GM15510 (cell line): Measurements from ENCODE around the gene ERC1.

Source experiments
- POLR2A ChIP-seq: IDR thresholded peaks from 3 replicates; pipeline ENCODE4 v1.6.1; 2011; ENCODE audit warnings: borderline replicate concordance; ENCODE audit not compliant: insufficient read length; ENCODE audit errors: extremely low read depth

Gene ERC1

DNA sequence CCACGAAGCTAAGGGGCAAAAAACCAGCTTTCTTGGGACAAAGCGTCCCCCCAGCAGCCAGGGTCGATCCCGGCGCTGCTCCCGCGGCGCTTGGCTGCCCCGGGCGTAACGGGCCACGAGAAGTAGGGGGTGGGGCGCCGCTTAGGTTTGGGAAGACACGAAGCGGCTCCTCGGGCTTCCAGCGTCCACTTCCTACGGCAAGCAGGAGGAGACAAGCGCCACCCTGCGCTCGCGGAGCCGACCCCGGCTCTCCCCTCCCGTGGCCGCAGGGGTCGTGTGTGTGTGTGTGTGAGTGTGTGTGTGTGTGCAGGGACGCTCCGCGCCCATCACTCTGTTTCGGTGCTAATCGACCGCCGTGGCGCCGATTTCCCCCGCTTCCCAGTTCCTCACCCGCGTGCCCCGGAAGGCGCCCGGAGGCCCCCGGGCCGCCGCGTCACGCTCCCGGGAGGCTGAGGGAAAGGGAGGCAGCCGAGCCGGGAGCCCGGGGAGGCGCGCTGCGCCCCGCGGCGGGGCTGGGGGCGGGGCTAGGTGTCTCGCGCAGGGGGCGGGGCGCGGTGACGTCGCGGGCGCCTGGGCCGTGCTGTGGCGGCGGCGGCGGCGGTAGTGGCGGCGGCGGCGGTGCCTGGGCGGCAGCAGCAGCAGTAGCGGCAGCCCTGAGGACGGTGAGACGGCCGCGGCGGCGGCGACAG lies at the start of gene ERC1:
ERC1 (plus strand) TSS at position 563 of the 689 bp plus-strand sequence. CDS start 36,681 bp downstream, outside the sequence.
- TF ChIP-seq POLR2A = peak; percentile 52

DNA sequence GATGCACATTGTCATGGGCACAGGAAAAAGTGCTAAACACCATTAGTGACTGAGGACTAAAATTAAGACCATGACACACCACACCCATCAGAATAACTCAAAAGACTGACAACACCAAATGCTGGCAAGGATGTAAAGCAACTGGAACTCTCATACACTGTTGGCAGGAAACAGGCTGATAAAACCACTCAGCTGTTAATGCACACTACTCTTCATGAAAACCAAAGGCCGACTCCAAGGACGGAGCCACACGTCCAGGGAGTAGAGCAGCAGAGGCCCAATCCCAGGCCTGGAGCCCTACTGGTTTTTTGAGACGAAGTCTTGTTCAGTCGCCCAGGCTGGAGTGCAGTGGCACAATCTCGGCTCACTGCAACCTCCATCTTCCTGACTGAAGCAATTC lies 48.0 kb upstream of the ERC1 start:
- TF ChIP-seq POLR2A = no peak

DNA sequence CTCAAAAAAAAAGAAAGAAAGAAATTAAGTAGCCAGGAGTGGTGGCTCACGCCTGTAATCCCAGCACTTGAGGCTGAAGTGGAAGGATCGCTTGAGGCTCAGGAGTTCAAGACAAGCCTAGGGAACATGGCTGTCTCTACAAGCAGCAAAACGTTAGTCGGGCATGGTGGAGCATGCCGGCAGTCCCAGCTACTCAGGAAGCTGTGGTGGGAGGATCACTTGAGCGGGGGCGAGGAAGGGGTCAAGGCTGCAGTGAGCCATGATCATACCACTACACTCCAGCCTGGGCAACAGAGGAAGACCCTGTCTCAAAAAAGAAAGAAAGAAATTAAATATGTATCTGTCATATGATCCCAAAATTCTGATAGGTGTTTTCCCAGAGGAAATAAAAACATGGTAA lies 46.8 kb upstream of the ERC1 start:
- no peak for TF ChIP-seq POLR2A

DNA sequence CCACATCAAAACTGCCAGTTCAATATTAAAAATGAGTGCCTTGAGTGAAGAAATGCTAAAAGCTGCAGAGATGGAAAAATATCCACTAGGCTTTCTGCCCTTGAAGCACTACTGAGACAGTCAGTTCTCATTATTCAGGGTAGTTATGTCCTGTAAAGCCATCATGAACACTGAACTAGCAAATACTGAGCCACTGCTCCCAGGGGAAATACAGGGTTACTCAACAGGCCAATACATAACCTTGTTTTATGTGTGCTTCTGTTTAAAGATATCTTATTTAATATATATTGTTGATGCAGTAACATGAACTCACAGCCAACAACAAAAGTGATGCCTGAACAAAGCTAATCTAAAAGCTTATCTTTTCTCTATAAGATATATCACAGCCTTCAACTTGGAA lies 44.8 kb upstream of the ERC1 start:
- TF ChIP-seq POLR2A = no peak

DNA sequence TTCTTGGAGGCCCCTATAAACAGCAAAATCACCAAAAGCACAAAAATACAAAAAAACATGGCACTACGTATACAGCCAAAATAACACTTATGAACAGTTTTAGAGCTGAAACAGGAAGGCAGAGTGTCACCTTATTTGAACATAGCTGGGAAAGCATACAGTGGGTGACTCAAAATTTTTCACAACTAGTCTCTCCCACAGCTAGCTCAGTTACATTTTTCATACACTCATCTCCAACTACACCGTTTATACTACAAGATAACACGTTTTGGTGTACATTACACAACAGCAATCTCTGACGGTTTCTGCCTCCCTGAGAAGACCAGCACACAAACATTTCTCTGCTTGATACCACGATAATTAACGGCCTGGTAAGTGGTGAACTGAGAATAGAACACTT lies 44.4 kb upstream of the ERC1 start:
- no peak for TF ChIP-seq POLR2A

DNA sequence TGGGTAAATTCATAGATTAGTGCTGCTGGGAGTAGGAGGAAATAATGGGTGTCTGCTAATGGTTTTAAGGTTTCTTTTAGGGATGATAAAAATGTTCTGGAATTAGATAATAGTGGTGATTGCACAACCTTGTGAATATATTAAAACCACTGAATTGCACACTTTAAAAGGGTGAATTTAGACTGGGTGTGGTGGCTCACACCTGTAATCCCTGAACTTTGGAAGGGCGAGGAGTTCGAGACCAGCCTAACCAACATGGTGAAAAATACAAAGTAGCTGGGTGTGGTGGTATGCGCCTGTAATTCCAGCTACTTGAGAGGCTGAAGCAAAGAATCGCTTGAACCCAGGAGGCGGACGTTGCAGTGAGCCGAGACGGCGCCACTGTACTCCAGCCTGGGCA lies 42.8 kb upstream of the ERC1 start:
- no peak for TF ChIP-seq POLR2A

DNA sequence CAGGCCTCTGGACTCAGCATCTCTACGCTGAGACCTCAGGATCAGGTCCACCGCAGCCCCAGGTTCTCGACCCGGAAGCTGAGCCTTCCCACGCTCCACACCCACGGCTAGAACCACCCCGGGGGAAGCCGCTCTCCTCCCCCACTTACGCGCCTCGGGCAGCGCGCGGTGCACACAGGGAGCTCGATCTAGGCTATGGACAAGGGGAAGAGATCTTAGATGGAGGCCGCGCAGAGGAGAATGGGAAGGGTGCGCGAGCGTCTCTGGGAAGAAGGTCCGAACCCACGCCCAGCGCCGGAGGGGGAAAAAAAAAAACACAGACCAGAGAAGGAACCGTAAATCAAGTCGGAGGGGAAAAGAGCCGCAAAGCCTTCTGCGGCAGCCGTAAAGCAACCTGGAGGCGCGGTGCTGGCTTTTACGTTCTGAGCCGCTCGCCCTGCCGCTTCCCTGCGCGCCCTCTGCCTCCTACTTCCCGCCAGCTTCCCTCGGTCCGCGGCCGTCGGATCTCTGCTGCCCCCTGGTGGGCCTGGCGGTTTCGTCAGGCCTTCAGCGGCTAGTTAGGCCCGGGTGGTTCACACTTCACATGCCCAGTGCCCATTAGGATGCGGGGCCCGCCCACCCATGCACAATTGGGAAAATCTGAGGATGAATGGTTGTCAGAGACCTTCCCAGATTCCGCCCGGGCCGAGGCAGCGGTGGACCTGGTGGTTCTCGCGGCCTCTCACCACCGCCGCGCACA lies 41.4 kb upstream of the ERC1 start, which contains the start of gene RAD52:
RAD52 (minus strand) TSS at position 242 of the 739 bp plus-strand sequence. CDS start 16,636 bp downstream, outside the sequence.
- TF ChIP-seq POLR2A = peak; percentile 83

DNA sequence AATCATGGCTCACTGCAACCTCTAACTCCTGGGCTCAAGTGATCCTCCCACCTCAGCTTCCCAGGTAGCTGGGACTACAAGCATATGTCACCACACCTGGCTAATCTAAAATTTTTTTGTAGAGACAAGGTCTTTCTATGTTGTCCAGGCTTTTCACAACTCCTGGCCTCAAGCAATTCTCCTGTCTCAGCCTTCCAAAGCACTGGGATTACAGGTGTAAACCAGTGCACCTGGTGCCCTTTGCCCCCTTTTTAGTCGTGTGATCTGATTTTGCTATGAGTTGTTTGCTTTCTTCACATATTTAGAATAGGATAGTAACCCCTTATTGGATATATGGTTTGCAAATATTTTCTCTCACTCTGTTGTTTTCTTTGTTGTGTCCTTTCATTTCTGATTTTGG lies 39.8 kb upstream of the ERC1 start:
- no peak for TF ChIP-seq POLR2A

DNA sequence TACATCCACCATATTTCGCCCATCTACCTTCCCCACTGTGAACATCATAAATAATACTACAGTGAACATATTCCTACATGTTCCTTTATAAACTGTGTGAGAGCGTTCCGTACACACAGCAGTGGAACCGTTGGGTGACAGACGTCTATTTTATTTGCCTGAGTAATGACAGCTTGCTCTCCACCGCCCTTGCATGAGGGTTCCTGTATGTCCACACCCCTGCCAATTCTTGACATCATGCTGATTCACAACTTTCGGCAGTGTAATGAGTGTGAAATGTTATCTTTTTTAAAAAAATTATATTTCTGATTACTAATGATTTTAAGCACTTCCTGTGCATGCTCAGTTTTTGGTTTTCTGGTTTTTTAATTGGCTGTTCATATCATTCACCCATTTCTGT lies 37.2 kb upstream of the ERC1 start:
- TF ChIP-seq POLR2A = no peak

DNA sequence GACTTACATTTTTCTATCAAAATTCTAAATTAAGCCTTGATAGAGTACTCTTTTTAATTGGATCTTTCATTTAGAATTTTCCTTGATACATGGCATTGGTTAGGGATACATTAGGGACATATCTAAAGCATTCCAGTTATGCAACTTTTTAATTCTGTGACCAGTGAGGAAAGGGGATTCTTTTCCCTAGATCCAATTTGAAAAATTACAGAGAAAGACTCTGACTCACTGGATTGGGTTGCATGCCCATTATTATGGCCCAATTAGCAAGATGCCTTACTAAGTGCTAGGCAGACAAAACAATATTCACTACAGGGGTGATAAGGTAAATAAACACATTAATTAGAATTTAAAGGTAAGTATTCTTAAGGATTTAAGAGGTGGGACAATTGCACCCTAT lies 36.3 kb upstream of the ERC1 start:
- no peak for TF ChIP-seq POLR2A

DNA sequence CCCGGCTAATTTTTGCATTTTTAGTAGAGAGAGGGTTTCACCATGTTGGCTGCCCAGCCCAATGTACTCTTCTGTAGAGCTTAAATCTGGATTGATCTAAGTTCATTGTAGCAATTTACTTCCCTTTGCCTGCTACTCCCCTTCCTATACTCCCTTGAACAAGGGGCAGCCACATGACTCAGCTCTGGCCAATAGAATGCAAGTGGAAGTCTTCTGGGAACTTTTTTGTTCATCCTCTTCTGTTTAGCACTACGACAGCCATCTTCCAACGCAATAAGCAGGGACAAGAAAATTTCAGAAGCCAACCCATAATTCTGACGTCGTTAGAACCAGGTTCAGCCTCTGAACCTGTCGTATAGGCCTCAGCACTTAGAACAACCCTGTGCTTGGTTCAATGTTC lies 35.1 kb upstream of the ERC1 start:
- no peak for TF ChIP-seq POLR2A

DNA sequence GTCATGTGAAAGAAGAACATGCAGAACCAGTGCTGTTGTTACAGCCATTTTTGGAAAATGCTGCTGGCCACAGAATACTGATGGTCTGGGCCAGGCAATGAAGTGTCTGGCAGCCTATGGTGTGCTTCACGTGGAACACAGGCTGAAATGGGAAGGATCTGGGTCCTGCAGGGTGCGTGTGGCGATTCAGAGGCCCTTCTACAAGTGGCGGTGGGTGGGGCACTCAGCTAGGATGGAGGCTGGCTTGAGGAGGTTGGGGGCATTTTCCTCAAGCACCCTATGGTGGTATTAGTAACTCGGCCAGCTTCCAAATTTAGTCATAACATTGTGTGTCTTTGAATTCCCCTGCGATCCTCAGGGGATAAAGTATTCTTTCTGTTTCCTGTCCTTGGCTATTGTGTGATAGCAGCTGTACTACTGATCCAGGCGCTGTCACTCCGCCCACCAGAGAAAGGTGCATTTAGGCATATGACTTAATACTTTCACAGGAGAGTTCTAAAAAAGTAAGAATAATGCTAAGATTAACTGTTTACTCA lies 32.4 kb upstream of the ERC1 start:
- no peak for TF ChIP-seq POLR2A

DNA sequence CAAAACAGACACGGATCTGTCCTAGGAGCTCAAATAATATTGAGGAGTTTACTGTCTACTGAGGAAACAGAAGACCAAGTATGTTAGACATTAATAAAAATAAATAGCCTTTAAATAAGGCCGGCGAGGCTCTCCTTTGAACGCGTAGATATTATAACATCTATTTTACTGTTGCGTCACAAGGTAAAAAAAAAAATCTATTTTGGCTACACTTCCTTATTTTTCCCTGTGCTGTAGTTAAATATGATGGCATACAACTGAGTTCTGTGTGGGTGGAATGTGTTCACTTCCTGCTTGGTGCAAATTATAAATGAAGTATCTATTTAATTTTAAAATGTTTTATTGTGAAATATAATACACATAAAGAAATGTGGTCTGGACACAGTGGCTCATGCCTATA lies 24.3 kb upstream of the ERC1 start:
- no peak for TF ChIP-seq POLR2A

DNA sequence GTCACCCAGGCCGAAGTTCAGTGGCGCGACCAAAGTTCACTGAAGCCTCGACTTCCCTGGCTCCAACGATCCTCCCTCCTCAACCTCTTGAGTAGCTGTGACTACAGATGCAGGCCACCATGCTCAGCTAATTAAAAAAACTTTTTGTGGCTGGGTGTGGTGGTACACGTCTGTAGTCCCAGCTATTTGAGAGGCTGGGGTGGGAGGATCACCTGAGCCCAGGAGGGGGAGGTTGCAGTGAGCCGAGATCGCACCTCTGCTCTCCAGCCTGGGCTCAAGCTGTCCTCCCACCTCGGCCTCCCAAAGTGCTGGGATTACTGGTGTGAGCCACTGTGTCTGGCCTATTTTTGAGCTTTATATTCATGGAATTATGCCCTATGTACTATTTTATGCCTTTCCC lies 23.4 kb upstream of the ERC1 start:
- no peak for TF ChIP-seq POLR2A

DNA sequence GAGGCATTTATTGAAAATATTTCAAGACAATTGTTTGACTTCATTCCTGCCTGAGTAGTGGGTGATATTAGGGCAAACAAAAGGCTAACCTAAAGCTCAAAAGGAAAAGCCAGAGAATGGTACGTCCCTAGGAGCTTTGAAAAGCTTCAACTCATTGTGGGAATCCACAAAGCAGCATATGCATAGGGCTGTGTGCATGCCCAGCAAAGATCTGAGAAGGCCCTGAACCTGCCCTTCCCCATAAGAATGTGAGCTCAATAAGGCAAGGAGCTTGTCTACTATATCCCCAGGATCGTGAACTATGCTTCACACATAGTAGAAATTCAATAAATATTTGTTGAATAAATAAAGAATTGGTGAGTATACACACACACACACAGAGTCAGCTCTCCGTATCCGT lies 22.5 kb upstream of the ERC1 start:
- no peak for TF ChIP-seq POLR2A

DNA sequence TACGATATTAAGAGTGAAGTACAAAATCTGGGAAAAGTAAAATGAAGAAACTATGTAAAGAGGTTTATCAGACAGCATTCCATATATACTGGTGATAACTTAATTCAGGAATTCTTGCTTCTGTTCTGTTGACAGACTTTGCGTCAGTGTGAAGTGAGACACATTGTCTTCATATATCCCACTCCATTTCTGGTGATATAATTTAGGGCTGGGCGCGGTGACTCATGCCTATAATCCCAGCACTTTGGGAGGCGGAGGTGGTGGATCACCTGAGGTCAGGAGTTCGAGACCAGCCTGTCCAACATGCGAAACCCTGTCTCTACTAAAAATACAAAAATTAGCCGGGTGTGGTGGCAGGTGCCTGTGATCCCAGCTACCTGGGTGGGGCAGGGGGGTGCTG lies 21.2 kb upstream of the ERC1 start:
- TF ChIP-seq POLR2A = no peak
